GM18511 (cell line): ENCODE measurements around the gene CLEC2B.

ENCODE experiments used
- ATAC-seq: cut with Tn5 transposase; IDR thresholded peaks from one replicate; pipeline ENCODE4 v1.9.1; 2021; ENCODE audit warnings: mild to moderate bottlenecking, moderate library complexity; ENCODE audit not compliant: unreplicated experiment

The CLEC2B gene

GRCh38 chr12:9810671-9811070 lies 58.5 kb downstream of the CLEC2B start:
- no peak for ATAC-seq

DNA sequence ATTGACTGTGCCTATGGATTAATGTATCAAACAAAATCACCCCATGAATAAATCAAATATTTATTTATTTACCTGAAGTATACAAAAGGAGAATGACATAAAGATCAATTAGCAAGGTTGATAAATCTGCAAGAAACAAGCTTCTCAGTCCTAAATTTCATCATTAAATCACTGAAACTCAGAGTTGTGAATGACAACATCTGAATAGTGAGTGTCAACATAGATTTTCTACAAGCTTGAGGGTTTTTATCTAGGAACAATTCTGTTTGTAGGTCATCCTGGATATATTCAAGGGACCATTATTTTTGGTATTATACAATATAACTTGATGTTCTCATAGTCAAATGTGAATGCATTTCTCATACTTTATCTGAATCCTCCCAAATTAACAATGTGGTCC lies 59.3 kb downstream of the CLEC2B start:
- no peak for ATAC-seq

- no peak for ATAC-seq
Observed at GRCh38 chr12:9809338-9809737, 59.8 kb downstream of the CLEC2B start.

DNA sequence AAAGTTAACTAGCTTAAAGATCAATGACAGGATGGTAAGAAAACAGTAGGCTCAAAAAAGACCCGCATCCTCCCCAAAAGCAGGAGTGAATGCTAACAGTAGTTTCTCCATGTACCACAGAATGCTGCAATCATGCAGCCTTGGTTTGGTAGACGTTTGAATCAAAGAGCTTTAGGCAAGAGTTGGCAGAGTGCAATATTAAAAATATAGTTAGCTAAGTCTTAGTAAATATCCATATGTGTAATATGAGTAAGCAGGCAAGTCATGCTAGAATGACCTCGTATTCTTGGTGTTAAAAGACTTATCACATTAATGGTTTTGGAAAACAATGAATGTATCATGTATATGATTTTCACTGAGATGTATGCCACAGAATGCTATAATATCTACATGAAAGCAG lies 60.6 kb downstream of the CLEC2B start:
- ATAC-seq = no peak

DNA sequence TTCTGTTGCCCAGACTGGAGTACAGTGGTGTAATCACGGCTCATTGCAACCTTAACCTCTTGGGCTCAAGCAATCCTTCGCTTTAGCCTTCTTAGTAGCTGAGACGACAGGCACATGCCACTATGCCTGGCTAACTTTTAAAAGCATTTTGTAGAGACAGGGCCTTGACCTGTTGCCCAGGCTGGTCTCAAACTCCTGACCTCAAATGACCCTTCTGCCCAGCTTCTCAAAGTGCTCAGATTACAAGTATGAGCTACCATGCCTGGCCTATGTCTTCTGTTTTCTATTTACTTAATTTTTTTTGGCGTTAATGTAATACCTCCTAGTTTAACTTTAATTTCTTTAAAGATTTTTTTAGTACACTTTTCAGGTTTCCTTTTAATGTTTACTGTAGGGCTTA lies 62.4 kb downstream of the CLEC2B start:
- ATAC-seq = no peak

- ATAC-seq = no peak
Observed at GRCh38 chr12:9805883-9806282, 63.3 kb downstream of the CLEC2B start.
